Uterus (tissue), 4 donors: Measurements from ENCODE around the gene CCDC47. TPM values are rescaled to one million over a fixed set of nuclear protein-coding genes. Genes with fewer than 3 reads are reported as not detected.

Source experiments
- DNase-seq, 2 donors: peaks; one replicate each; pipeline ENCODE4 v3.0.0-alpha.2; 2019 to 2020
- H3K27ac ChIP-seq, 2 donors: fragments of 200-600 bp; sonication (generic); 1 replicate in 1 of 2; 2 replicates in 1 of 2; pipeline ENCODE4 v1.5.1; 2016 to 2018
- H3K27me3 ChIP-seq, 2 donors: fragments of 200-600 bp; sonication (generic); one replicate each; pipeline ENCODE4 v1.5.1; 2018 to 2019; ENCODE audit warnings: control low read depth in 1 of 2
- H3K36me3 ChIP-seq, 2 donors: fragments of 200-600 bp; sonication (generic); one replicate each; pipeline ENCODE4 v1.5.1; 2019; ENCODE audit warnings: control low read depth in 1 of 2
- H3K4me1 ChIP-seq, 2 donors: fragments of 200-600 bp; sonication (generic); one replicate each; pipeline ENCODE4 v1.5.1; 2018 to 2019; ENCODE audit warnings: control low read depth in 1 of 2
- H3K4me3 ChIP-seq, 2 donors: fragments of 200-600 bp; sonication (generic); 1 replicate in 1 of 2; 2 replicates in 1 of 2; pipeline ENCODE4 v1.5.1; 2018 to 2019; ENCODE audit warnings: mild to moderate bottlenecking in 1 of 2
- H3K9me3 ChIP-seq, 2 donors: fragments of 200-600 bp; sonication (generic); one replicate each; pipeline ENCODE4 v1.5.1; 2019; ENCODE audit warnings: control low read depth in 1 of 2
- CTCF ChIP-seq, 4 experiments: fragments of 200-600 bp in 2 of 4; fragments of 450-650 bp in 2 of 4; sonication (generic) in 2 of 4; IDR thresholded peaks; one replicate each; pipeline ENCODE4 v1.5.1; 2016 to 2019; ENCODE audit warnings: antibody characterized with exemption in 4 of 4, mild to moderate bottlenecking in 2 of 4, moderate library complexity in 1 of 4
- POLR2A ChIP-seq, 2 donors: fragments of 450-650 bp; IDR thresholded peaks; one replicate each; pipeline ENCODE4 v1.6.1; 2016; ENCODE audit warnings: antibody characterized with exemption in 2 of 2, mild to moderate bottlenecking in 1 of 2, moderate library complexity in 1 of 2
- intact Hi-C: fragments of 100-400 bp; cut with DNase I; formaldehyde crosslinking; loops from one replicate; pipeline ENCODE4 v1.15.1; 2023; ENCODE audit warnings: low total_unique reads
- total RNA-seq, 4 donors: library from RNA; depleted of rRNA in 3 of 4; stranded (reverse); fragments of >200 nt in 3 of 4; gene quantifications; one replicate each; pipeline versions ENCODE4 v1.1.0 to v1.2.4, GENCODE V29; 2014 to 2023
- donor health status: DM: yes; HTN: yes; CAD: no.

CCDC47 gene
- total RNA-seq: 10 to 100 TPM; 15.1 to 91.5 (median 49.3) TPM

- Histone ChIP-seq H3K4me3 (peak within 1 kb of the TSS; percentile 69 to 94), H3K27ac (peak within 1 kb of the TSS; percentile 94 to 99), H3K4me1 (peaks cover 4 to 8% of the 10 kb centered on the region in 2 donors), H3K27me3 (no peaks in the 10 kb centered on the region), H3K9me3 (no peaks in the 10 kb centered on the region), H3K36me3 (no peaks in the 10 kb centered on the region)
- intact Hi-C loops: no loop called here
- TF ChIP-seq POLR2A (IDR thresholded peaks at IDR 0.05) (peak; percentile 95 to 98), CTCF (IDR thresholded peaks at IDR 0.05) (peak in 1 of 4 experiments; percentile 9)
- peak; percentile 99 for DNase-seq
Measured at GRCh38 chr17:63773272-63774140, at the start of gene CCDC47. Gene CCDC47 (minus strand): TSS chr17:63773597. CDS start chr17:63766175, 7,422 bp downstream.

GRCh38 chr17:63822537-63822936 lies 49.1 kb upstream of the CCDC47 start:
- TF ChIP-seq CTCF (IDR thresholded peaks at IDR 0.05) (no peak), POLR2A (IDR thresholded peaks at IDR 0.05) (no peak)
- DNase-seq: no peak
- Histone ChIP-seq H3K4me1 (peaks cover 0 to 6% of the 10 kb centered on the region in 2 donors), H3K9me3 (no peaks in the 10 kb centered on the region), H3K27me3 (no peaks in the 10 kb centered on the region), H3K4me3 (no peak overlapping the region), H3K27ac (no peak overlapping the region), H3K36me3 (no peaks in the 10 kb centered on the region)
- intact Hi-C loops: no loop called here

- intact Hi-C loops: no loop called here
Measured at GRCh38 chr17:63821804-63822203, 48.4 kb upstream of the CCDC47 start.

GRCh38 chr17:63820963-63821561 lies 47.7 kb upstream of the CCDC47 start:
- TF ChIP-seq POLR2A (IDR thresholded peaks at IDR 0.05): no peak
- H3K27ac ChIP-seq: no peak overlapping the region
- intact Hi-C loops: no loop called here
- DNase-seq: no peak
- H3K4me1 ChIP-seq: peaks cover 0 to 2% of the 10 kb centered on the region in 2 donors
- no peaks in the 10 kb centered on the region for H3K27me3 ChIP-seq
- no peak overlapping the region for H3K4me3 ChIP-seq
- H3K9me3 ChIP-seq: no peaks in the 10 kb centered on the region
- no peaks in the 10 kb centered on the region for H3K36me3 ChIP-seq

More at GRCh38 chr17:63821804-63822203, 48.4 kb upstream of the CCDC47 start:
- no peak overlapping the region for H3K4me3 ChIP-seq
- no peaks in the 10 kb centered on the region for H3K36me3 ChIP-seq
- TF ChIP-seq CTCF (IDR thresholded peaks at IDR 0.05) (no peak), POLR2A (IDR thresholded peaks at IDR 0.05) (no peak)
- H3K27ac ChIP-seq: no peak overlapping the region
- no peaks in the 10 kb centered on the region for H3K27me3 ChIP-seq
- H3K9me3 ChIP-seq: no peaks in the 10 kb centered on the region
- H3K4me1 ChIP-seq: peaks cover 0 to 6% of the 10 kb centered on the region in 2 donors
- DNase-seq: no peak

GRCh38 chr17:63819585-63820537 lies 46.5 kb upstream of the CCDC47 start:
- no peaks in the 10 kb centered on the region for H3K36me3 ChIP-seq
- no peaks in the 10 kb centered on the region for H3K9me3 ChIP-seq
- no peak overlapping the region for H3K27ac ChIP-seq
- no peak overlapping the region for H3K4me3 ChIP-seq
- DNase-seq: no peak
- no peaks in the 10 kb centered on the region for H3K27me3 ChIP-seq
- TF ChIP-seq CTCF (IDR thresholded peaks at IDR 0.05): no peak
- no peak for TF ChIP-seq POLR2A (IDR thresholded peaks at IDR 0.05)
- H3K4me1 ChIP-seq: no peaks in the 10 kb centered on the region
- intact Hi-C loops: no loop called here
